ENCODE results near the gene IRX4.

DNA sequence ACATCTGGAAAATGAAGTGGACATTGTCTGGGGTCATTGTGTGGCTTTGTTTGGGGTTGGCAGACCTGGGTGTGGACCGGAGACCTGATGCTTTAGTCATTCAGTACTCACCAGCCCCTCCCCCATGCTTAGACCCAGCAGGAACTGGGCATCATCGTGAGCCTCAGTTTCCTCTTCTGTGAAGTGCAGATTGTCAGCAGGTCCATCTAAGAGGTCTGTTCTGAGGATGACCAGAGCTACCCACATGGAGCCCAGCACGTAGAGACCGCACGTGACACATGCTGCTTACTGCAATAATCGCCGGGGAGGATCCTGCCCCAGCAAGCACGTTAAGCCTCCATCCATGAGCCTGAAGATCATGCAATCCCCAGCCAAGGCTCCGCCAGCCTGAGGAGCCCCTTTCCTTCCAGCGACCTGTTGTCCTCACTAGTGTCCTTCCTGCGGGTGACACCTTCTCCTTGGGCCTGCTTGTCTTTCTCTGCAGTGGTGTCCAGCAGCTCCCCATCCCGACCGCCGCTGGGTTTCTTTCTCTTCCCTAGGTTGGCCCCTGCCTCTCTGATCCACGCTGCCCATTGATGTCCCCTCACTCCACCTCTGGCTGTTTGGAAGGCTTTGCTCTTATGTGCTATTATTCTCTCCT is 26.7 kb upstream of the IRX4 start:
- TF ChIP-seq, protein P1, sequence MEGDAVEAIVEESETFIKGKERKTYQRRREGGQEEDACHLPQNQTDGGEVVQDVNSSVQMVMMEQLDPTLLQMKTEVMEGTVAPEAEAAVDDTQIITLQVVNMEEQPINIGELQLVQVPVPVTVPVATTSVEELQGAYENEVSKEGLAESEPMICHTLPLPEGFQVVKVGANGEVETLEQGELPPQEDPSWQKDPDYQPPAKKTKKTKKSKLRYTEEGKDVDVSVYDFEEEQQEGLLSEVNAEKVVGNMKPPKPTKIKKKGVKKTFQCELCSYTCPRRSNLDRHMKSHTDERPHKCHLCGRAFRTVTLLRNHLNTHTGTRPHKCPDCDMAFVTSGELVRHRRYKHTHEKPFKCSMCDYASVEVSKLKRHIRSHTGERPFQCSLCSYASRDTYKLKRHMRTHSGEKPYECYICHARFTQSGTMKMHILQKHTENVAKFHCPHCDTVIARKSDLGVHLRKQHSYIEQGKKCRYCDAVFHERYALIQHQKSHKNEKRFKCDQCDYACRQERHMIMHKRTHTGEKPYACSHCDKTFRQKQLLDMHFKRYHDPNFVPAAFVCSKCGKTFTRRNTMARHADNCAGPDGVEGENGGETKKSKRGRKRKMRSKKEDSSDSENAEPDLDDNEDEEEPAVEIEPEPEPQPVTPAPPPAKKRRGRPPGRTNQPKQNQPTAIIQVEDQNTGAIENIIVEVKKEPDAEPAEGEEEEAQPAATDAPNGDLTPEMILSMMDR (conservative IDR thresholded peaks at IDR 0.05 in 1 of 2, IDR thresholded peaks at IDR 0.05 in 1 of 2; ENCODE audit: low read depth in 1 of 2, low read length in 2 of 2) = no peak
- no peak for TF ChIP-seq EZH2 (IDR thresholded peaks at IDR 0.05; ENCODE audit: low read length, missing control alignments)

Measured in fibroblast of lung (primary cell).